Colonic mucosa (tissue), 4 donors: ENCODE data around the gene MAD1L1. TPM values are rescaled to one million over a fixed set of nuclear protein-coding genes. Genes with fewer than 3 reads are reported as not detected.

Source experiments
- DNase-seq: peaks from one replicate; pipeline ENCODE4 v3.0.0-alpha.2; 2020
- H3K27ac ChIP-seq: fragments of 200-600 bp; one replicate; pipeline ENCODE4 v1.8.0; 2021
- H3K27me3 ChIP-seq: fragments of 200-600 bp; one replicate; pipeline ENCODE4 v1.8.0; 2021
- H3K36me3 ChIP-seq: fragments of 200-600 bp; one replicate; pipeline ENCODE4 v1.8.0; 2021
- H3K4me1 ChIP-seq: fragments of 200-600 bp; one replicate; pipeline ENCODE4 v1.8.0; 2021; ENCODE audit warnings: mild to moderate bottlenecking
- H3K4me3 ChIP-seq: fragments of 200-600 bp; one replicate; pipeline ENCODE4 v1.8.0; 2021
- H3K9ac ChIP-seq, 2 donors: one replicate each; pipeline ENCODE4 v1.7.0; 2013; ENCODE audit warnings: control low read depth in 2 of 2, low read depth in 2 of 2, low read length in 2 of 2
- H3K9me3 ChIP-seq: fragments of 200-600 bp; one replicate; pipeline ENCODE4 v1.8.0; 2021
- intact Hi-C: fragments of 100-400 bp; cut with DNase I; formaldehyde crosslinking; loops from one replicate; pipeline ENCODE4 v1.14.1; 2022
- total RNA-seq, 2 donors: library from RNA; stranded (reverse); fragmentation: NEBNext Ultra II Directional in 1 of 2; extraction: Animal tissue kit (Norgen Biotek cat#: 25700) in 1 of 2; gene quantifications; one replicate each; pipeline ENCODE4 v1.2.1, GENCODE V29; 2021
- TF ChIP-seq, protein P1 (sequence below): fragments of 200-600 bp; IDR thresholded peaks from one replicate; pipeline ENCODE4 v1.8.0; 2022; ENCODE audit warnings: antibody characterized with exemption, mild to moderate bottlenecking
- donor health status: healthy.
- donor health status: DM: no; HTN: no; CAD: no.
- donor health status: DM: no; HTN: no; CAD: no.

The MAD1L1 gene
- total RNA-seq, 2 donors from 2014 or later, result 18.2 to 47.0 TPM

- H3K27ac ChIP-seq, result no peak overlapping the region
- no peaks in the 10 kb centered on the region for H3K9me3 ChIP-seq
- TF ChIP-seq, protein P1, sequence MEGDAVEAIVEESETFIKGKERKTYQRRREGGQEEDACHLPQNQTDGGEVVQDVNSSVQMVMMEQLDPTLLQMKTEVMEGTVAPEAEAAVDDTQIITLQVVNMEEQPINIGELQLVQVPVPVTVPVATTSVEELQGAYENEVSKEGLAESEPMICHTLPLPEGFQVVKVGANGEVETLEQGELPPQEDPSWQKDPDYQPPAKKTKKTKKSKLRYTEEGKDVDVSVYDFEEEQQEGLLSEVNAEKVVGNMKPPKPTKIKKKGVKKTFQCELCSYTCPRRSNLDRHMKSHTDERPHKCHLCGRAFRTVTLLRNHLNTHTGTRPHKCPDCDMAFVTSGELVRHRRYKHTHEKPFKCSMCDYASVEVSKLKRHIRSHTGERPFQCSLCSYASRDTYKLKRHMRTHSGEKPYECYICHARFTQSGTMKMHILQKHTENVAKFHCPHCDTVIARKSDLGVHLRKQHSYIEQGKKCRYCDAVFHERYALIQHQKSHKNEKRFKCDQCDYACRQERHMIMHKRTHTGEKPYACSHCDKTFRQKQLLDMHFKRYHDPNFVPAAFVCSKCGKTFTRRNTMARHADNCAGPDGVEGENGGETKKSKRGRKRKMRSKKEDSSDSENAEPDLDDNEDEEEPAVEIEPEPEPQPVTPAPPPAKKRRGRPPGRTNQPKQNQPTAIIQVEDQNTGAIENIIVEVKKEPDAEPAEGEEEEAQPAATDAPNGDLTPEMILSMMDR, result no peak
- DNase-seq, result no peak
- H3K36me3 ChIP-seq, result no peaks in the 10 kb centered on the region
- no peaks in the 10 kb centered on the region for H3K27me3 ChIP-seq
- no peaks in the 10 kb centered on the region for H3K4me1 ChIP-seq
- H3K9ac ChIP-seq, result no peak overlapping the region
- no peak overlapping the region for H3K4me3 ChIP-seq
- intact Hi-C loops, result no loop called here
These were observed 100.9 kb downstream of the MAD1L1 start for GRCh38 chr7:2131800-2132199.

- Histone ChIP-seq H3K36me3 (no peaks in the 10 kb centered on the region), H3K27me3 (no peaks in the 10 kb centered on the region), H3K9me3 (no peaks in the 10 kb centered on the region), H3K4me3 (no peak overlapping the region), H3K9ac (no peak overlapping the region), H3K27ac (no peak overlapping the region), H3K4me1 (no peaks in the 10 kb centered on the region)
- DNase-seq, result no peak
- intact Hi-C loops, result no loop called here
- TF ChIP-seq, protein P1, result no peak
These were observed 101.4 kb downstream of the MAD1L1 start for GRCh38 chr7:2131341-2131740.

DNA sequence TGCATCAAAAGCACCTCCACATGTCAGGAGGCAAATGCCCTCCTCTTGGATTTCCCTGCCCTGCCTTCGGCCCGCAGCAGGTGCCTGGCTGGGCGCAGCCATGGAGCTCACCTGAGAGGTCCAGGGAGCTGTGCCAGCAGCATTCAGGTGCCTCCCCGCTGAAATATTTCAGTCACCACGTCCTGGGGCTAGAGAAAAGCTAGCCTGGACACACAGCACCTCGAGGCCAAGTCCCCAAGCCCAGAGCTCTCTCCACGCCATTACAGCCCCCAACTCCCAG lies 102.7 kb downstream of the MAD1L1 start:
- TF ChIP-seq, protein P1, result no peak
- intact Hi-C loops, result no loop called here
- Histone ChIP-seq H3K27me3 (no peaks in the 10 kb centered on the region), H3K27ac (no peak overlapping the region), H3K4me3 (no peak overlapping the region), H3K9ac (no peak overlapping the region), H3K36me3 (no peaks in the 10 kb centered on the region), H3K9me3 (no peaks in the 10 kb centered on the region), H3K4me1 (no peaks in the 10 kb centered on the region)
- no peak for DNase-seq

DNA sequence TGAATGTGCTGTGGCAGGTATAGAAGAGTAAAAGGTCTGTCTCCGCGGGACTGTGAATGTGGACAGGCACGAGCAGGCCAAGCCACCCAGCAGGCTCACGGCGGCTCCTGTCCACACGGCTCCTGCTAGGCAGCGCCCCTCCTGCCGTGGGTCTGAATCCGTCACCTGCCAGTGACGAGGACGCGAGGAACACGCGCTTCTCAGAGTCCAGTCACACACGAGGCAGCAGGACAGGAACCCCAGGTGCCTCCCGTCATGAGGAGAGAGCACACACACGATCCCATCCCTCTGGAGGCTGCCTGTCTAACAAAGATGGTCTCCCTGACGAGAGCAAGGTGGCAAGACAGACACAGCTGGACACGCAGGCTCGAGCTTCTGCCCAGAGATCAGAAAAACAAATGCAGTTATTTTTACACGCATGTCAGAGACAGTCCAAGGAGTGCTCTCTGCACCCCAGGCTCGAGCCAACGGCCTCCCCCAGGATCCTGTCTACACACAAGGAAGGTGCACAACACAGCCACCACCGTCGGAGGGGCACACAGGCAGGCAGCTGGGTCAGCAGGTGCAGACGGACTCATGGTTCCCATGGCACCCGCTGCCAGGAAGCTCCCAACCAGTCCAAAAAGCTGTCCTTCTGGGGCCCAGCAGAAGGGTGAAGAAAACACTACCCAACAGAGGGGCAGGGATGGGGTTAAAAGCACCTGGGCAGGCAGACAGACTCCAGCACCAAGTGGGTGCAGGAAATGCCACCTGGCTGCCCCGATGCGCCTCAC lies 103.2 kb downstream of the MAD1L1 start:
- no peaks in the 10 kb centered on the region for H3K4me1 ChIP-seq
- H3K36me3 ChIP-seq, result no peaks in the 10 kb centered on the region
- no peaks in the 10 kb centered on the region for H3K27me3 ChIP-seq
- H3K27ac ChIP-seq, result no peak overlapping the region
- no peak overlapping the region for H3K4me3 ChIP-seq
- no peak overlapping the region for H3K9ac ChIP-seq
- TF ChIP-seq, protein P1, result no peak
- no peaks in the 10 kb centered on the region for H3K9me3 ChIP-seq
- intact Hi-C loops, result no loop called here
- DNase-seq, result no peak

DNA sequence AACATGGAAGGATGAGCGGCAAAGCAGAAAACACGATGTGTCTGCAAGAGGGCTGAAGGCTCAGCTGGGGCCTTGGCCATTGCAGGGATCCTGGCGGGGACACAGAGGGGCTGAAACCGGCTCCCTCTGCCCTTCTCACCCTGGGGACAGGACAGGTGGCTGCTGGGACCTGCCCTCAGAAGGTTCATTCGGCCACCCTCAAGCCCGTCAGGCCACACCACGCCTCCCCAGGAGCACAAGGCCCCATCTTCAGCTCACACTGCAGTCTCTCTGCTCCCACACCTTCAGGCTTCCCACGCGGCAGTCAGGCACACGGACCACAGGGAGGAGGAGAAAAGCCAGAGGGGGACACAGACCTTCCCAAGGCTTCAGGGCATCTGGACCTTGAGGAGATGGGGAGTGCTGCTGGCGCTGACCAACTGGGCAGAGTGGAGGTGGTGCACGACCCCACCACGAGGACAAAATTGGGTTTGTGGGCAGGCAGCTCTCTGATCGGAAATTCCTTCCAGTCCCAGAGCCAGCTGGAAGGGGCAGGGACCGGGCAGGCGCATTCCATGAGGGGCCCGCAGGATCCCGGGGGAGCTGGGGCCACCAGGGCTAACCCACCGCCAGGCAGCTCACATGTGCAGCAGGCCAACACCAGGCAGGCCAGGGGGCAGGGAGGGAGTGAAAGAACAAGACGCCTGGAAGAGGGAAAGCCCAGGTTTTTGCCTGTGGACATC lies 104.0 kb downstream of the MAD1L1 start:
- Histone ChIP-seq H3K27me3 (no peaks in the 10 kb centered on the region), H3K4me3 (no peak overlapping the region), H3K9ac (no peak overlapping the region), H3K27ac (no peak overlapping the region), H3K36me3 (no peaks in the 10 kb centered on the region), H3K4me1 (no peaks in the 10 kb centered on the region), H3K9me3 (no peaks in the 10 kb centered on the region)
- DNase-seq, result no peak
- TF ChIP-seq, protein P1, result no peak
- intact Hi-C loops, result no loop called here
